Activated CD8-positive, alpha-beta memory T cell treated with anti-CD3 and anti-CD28 coated beads, Interleukin-2, amount 10 ng/mL, durations not matched to agents 7 days and 5 days (primary cell): ENCODE results near the gene APBB1IP. TPM values are rescaled to one million over a fixed set of nuclear protein-coding genes. Genes with fewer than 3 reads are reported as not detected.
"Not testable (repeated sequence)": the region's sequence is repeated elsewhere in the genome, so short reads cannot be mapped to it uniquely, and the experiment has no call there.

ENCODE experiments used
- ATAC-seq: fragments of 150-1000 bp; cut with Tn5 transposase; one replicate; pipeline ENCODE4 v1.10.0; 2021; ENCODE audit warnings: moderate library complexity
- CTCF ChIA-PET: fragments of 350-600 bp; sonication (Branson Sonifier 250); formaldehyde crosslinking; loops from one replicate; lab custom pipeline; 2021; ENCODE audit warnings: antibody characterized with exemption; lab: Charles Lee
- DNase-seq: peaks from one replicate; pipeline ENCODE4 v3.0.0-alpha.2; 2020
- H3K27ac Mint-ChIP-seq: one replicate; pipeline ENCODE4 v1.8.0; 2021; ENCODE audit warnings: mild to moderate bottlenecking, mixed read lengths
- H3K27me3 Mint-ChIP-seq: one replicate; pipeline ENCODE4 v1.8.0; 2021; ENCODE audit warnings: mixed read lengths
- H3K36me3 Mint-ChIP-seq: one replicate; pipeline ENCODE4 v1.8.0; 2021; ENCODE audit warnings: mild to moderate bottlenecking, mixed read lengths
- H3K4me1 Mint-ChIP-seq: one replicate; pipeline ENCODE4 v1.8.0; 2021; ENCODE audit warnings: mixed read lengths
- H3K4me3 Mint-ChIP-seq: one replicate; pipeline ENCODE4 v1.8.0; 2021; ENCODE audit warnings: mild to moderate bottlenecking, moderate library complexity, mixed read lengths
- H3K9me3 Mint-ChIP-seq: one replicate; pipeline ENCODE4 v1.8.0; 2022; ENCODE audit warnings: low read depth, mixed read lengths
- total RNA-seq, 2 experiments: library from RNA; stranded (reverse); gene quantifications; one replicate each; pipeline ENCODE4 v1.2.3, GENCODE V29; 2021

APBB1IP gene
- total RNA-seq, 2 experiments from 2014 or later, result 73.2 to 73.8 TPM

- CTCF ChIA-PET, result interaction anchor here (0.8 to 1.1 kb wide), 3 partner anchors 8 to 120 kb away, joined by 3 to 6 read pairs (median 3); no protein-coding TSS in a partner anchor
- not testable (repeated sequence) for H3K4me3 Mint-ChIP-seq, H3K4me1 Mint-ChIP-seq, H3K27ac Mint-ChIP-seq, DNase-seq, H3K36me3 Mint-ChIP-seq, H3K9me3 Mint-ChIP-seq
- peaks cover 30% of the 10 kb centered on the region for H3K27me3 Mint-ChIP-seq
- peak; percentile 53 for ATAC-seq
These were observed 168.3 kb downstream of the APBB1IP start for GRCh38 chr10:26606389-26606877.

- H3K36me3 Mint-ChIP-seq, result no peaks in the 10 kb centered on the region
- H3K4me1 Mint-ChIP-seq, result no peaks in the 10 kb centered on the region
- no peaks in the 10 kb centered on the region for H3K9me3 Mint-ChIP-seq
- ATAC-seq, result no peak
- no peak overlapping the region for H3K4me3 Mint-ChIP-seq
- DNase-seq, result no peak
- peaks cover 33% of the 10 kb centered on the region for H3K27me3 Mint-ChIP-seq
- CTCF ChIA-PET, result no interaction called here
- H3K27ac Mint-ChIP-seq, result no peak overlapping the region
These were observed 174.2 kb downstream of the APBB1IP start for GRCh38 chr10:26612151-26612915.

Other genes starting within 250 kb of the APBB1IP start
- not detected for gene GAD2, start 221.6 kb upstream of the APBB1IP start, total RNA-seq